Caco-2 (cell line): ENCODE results near the gene VASP. TPM values are rescaled to one million over a fixed set of nuclear protein-coding genes. Genes with fewer than 3 reads are reported as not detected.

Experiments
- BruUV-seq: library from RNA; stranded (reverse); fragments of 400-500 nt; replicated peaks from 2 replicates; lab custom pipeline; 2021; lab: Mats Ljungman, UMichigan
- CTCF ChIA-PET: fragments of 300-600 bp; sonication (Branson Sonifier 250); formaldehyde crosslinking; loops from one replicate; lab custom pipeline; 2022; ENCODE audit warnings: antibody characterized with exemption; lab: Charles Lee
- POLR2A ChIA-PET: fragments of 300-600 bp; sonication (Branson Sonifier 250); formaldehyde crosslinking; loops from one replicate; lab custom pipeline; 2022; ENCODE audit warnings: antibody characterized with exemption; lab: Charles Lee
- DNase-seq, 2 experiments: peaks; one replicate each; pipeline versions ENCODE4 v3.0.0 to v3.0.0-alpha.2; 2020 to 2022
- H3K27me3 ChIP-seq: replicated peaks from 2 replicates; pipeline ENCODE4 v1.6.0; 2011; ENCODE audit warnings: low read length; ENCODE audit not compliant: control insufficient read depth, insufficient read depth
- H3K36me3 ChIP-seq: 2 replicates; pipeline ENCODE4 v1.5.1; 2011; ENCODE audit warnings: low read length; ENCODE audit not compliant: control insufficient read depth, insufficient read depth
- H3K4me1 ChIP-seq: fragments of 250-450 bp; sonication (Bioruptor Pico); 2 replicates; pipeline ENCODE4 v1.5.1; 2020; ENCODE audit warnings: mild to moderate bottlenecking
- H3K4me3 ChIP-seq: 2 replicates; pipeline ENCODE4 v1.5.1; 2011; ENCODE audit warnings: low read depth, mild to moderate bottlenecking, control low read depth, low read length
- H3K9me3 ChIP-seq: fragments of 250-450 bp; sonication (Bioruptor Pico); 2 replicates; pipeline ENCODE4 v1.5.1; 2020; ENCODE audit warnings: mild to moderate bottlenecking, moderate library complexity
- H3K27ac Mint-ChIP-seq: one replicate; pipeline ENCODE4 v1.8.0; 2022; ENCODE audit warnings: mixed read lengths; ENCODE audit not compliant: unreplicated experiment
- H3K27me3 Mint-ChIP-seq: one replicate; pipeline ENCODE4 v1.8.0; 2022; ENCODE audit warnings: mixed read lengths; ENCODE audit not compliant: insufficient read depth, unreplicated experiment
- H3K36me3 Mint-ChIP-seq: one replicate; pipeline ENCODE4 v1.8.0; 2022; ENCODE audit warnings: mild to moderate bottlenecking, mixed read lengths; ENCODE audit not compliant: insufficient read depth, unreplicated experiment
- H3K4me1 Mint-ChIP-seq: one replicate; pipeline ENCODE4 v1.8.0; 2022; ENCODE audit warnings: low read depth, mixed read lengths; ENCODE audit not compliant: unreplicated experiment
- H3K4me3 Mint-ChIP-seq: one replicate; pipeline ENCODE4 v1.8.0; 2022; ENCODE audit warnings: mild to moderate bottlenecking, moderate library complexity, mixed read lengths; ENCODE audit not compliant: unreplicated experiment
- H3K9me3 Mint-ChIP-seq: one replicate; pipeline ENCODE4 v1.8.0; 2022; ENCODE audit warnings: mixed read lengths; ENCODE audit not compliant: unreplicated experiment
- CTCF ChIP-seq, 2 experiments: fragments of 200-600 bp in 1 of 2; IDR thresholded peaks; 1 replicate in 1 of 2; 2 replicates in 1 of 2; pipeline versions ENCODE4 v1.5.1 to v1.8.0; 2011 to 2022; ENCODE audit warnings: antibody characterized with exemption in 1 of 2, control low read depth in 1 of 2, inconsistent platforms in 1 of 2, low read depth in 1 of 2, low read length in 1 of 2, mild to moderate bottlenecking in 1 of 2, moderate library complexity in 1 of 2; ENCODE audit not compliant: insufficient read depth in 1 of 2, severe bottlenecking in 1 of 2, unreplicated experiment in 1 of 2
- intact Hi-C: fragments of 100-400 bp; cut with micrococcal nuclease; formaldehyde crosslinking; loops from one replicate; pipeline ENCODE4 v1.10.0; 2022; ENCODE audit not compliant: unreplicated experiment
- total RNA-seq: library from RNA; stranded (reverse); gene quantifications from 2 replicates; pipeline ENCODE4 v1.2.3, GENCODE V29; 2022

VASP gene
- total RNA-seq, 1 experiment from 2014 or later: 72.4 TPM

- intact Hi-C loops: loop anchor here (1.0 to 2.0 kb wide), 5 partner anchors 9 to 277 kb away; no protein-coding TSS in a partner anchor
- H3K36me3 Mint-ChIP-seq: peaks cover 21% of the 10 kb centered on the region
Observed at GRCh38 chr19:45477713-45478453, 29.4 kb upstream of the VASP start.

GRCh38 chr19:45478454-45479238, 28.6 kb upstream of the VASP start:
- H3K4me3 Mint-ChIP-seq: peak overlapping the region; percentile 53
- H3K4me1 ChIP-seq: 0 out of 2 replicates have a peak, but pooled peaks cover 4% of the 10 kb centered on the region
- peak; percentile 92 to 94 for DNase-seq
- H3K36me3 ChIP-seq: no peaks in the 10 kb centered on the region
- no peaks in the 10 kb centered on the region for H3K9me3 ChIP-seq
- TSS peak; percentile 100 for BruUV-seq
- no peaks in the 10 kb centered on the region for H3K27me3 ChIP-seq
- ChIA-PET POLR2A (interaction anchor here (0.5 to 2.1 kb wide), 8 partner anchors 9 to 303 kb away, joined by 3 to 28 read pairs (median 4); partner anchors contain the start of genes FOSB, QPCTL and SNRPD2), CTCF (interaction anchor here (0.6 to 4.1 kb wide), 30 partner anchors 10 to 439 kb away, joined by 3 to 261 read pairs (median 4); partner anchors contain the start of genes BLOC1S3, FOSB, PPP1R13L and QPCTL)
- peak; percentile 94 to 96 for TF ChIP-seq CTCF (IDR thresholded peaks at IDR 0.05; ENCODE audit: insufficient read depth in 1 of 2, low read depth in 1 of 2, low read length in 1 of 2, severe bottlenecking in 1 of 2, unreplicated experiment in 1 of 2)
- peaks cover 2% of the 10 kb centered on the region for H3K27me3 Mint-ChIP-seq
- H3K4me3 ChIP-seq: peak overlapping the region; percentile 53
- H3K27ac Mint-ChIP-seq: peak overlapping the region; percentile 99
- peaks cover 18% of the 10 kb centered on the region for H3K36me3 Mint-ChIP-seq
- peaks cover 7% of the 10 kb centered on the region for H3K4me1 Mint-ChIP-seq
- no peaks in the 10 kb centered on the region for H3K9me3 Mint-ChIP-seq
- intact Hi-C loops: loop anchor here (1.0 to 2.0 kb wide), 5 partner anchors 9 to 278 kb away; no protein-coding TSS in a partner anchor

More at GRCh38 chr19:45477713-45478453, 29.4 kb upstream of the VASP start:
- ChIA-PET POLR2A (interaction anchor here (0.6 to 2.1 kb wide), 4 partner anchors 8 to 199 kb away, joined by 3 to 28 read pairs (median 12); partner anchors contain the start of gene FOSB), CTCF (interaction anchor here (0.6 to 4.1 kb wide), 26 partner anchors 9 to 300 kb away, joined by 3 to 261 read pairs (median 4); partner anchors contain the start of genes BLOC1S3, FOSB, PPP1R13L and QPCTL)
- 0 out of 2 replicates have a peak, but pooled peaks cover 4% of the 10 kb centered on the region for H3K4me1 ChIP-seq
- no TSS peak for BruUV-seq
- Mint-ChIP-seq H3K9me3 (no peaks in the 10 kb centered on the region), H3K27ac (peak overlapping the region; percentile 99), H3K27me3 (peaks cover 2% of the 10 kb centered on the region), H3K4me1 (peaks cover 9% of the 10 kb centered on the region), H3K4me3 (peak overlapping the region; percentile 53)
- no peaks in the 10 kb centered on the region for H3K36me3 ChIP-seq
- no peak for TF ChIP-seq CTCF (IDR thresholded peaks at IDR 0.05; ENCODE audit: insufficient read depth in 1 of 2, low read depth in 1 of 2, low read length in 1 of 2, severe bottlenecking in 1 of 2, unreplicated experiment in 1 of 2)
- H3K27me3 ChIP-seq: no peaks in the 10 kb centered on the region
- H3K4me3 ChIP-seq: peak overlapping the region; percentile 53
- H3K9me3 ChIP-seq: no peaks in the 10 kb centered on the region
- DNase-seq: no peak

GRCh38 chr19:45483033-45483432, 24.2 kb upstream of the VASP start:
- Mint-ChIP-seq H3K9me3 (no peaks in the 10 kb centered on the region), H3K36me3 (peaks cover 12% of the 10 kb centered on the region), H3K27ac (no peak overlapping the region), H3K4me1 (peaks cover 6% of the 10 kb centered on the region), H3K27me3 (no peaks in the 10 kb centered on the region), H3K4me3 (no peak overlapping the region)
- no peak overlapping the region for H3K4me3 ChIP-seq
- H3K27me3 ChIP-seq: no peaks in the 10 kb centered on the region
- H3K9me3 ChIP-seq: no peaks in the 10 kb centered on the region
- TF ChIP-seq CTCF (IDR thresholded peaks at IDR 0.05; ENCODE audit: insufficient read depth in 1 of 2, low read depth in 1 of 2, low read length in 1 of 2, severe bottlenecking in 1 of 2, unreplicated experiment in 1 of 2): no peak
- no peak for DNase-seq
- 0 out of 2 replicates have a peak, but pooled peaks cover under 1% of the 10 kb centered on the region for H3K4me1 ChIP-seq
- no peaks in the 10 kb centered on the region for H3K36me3 ChIP-seq
- no TSS peak for BruUV-seq
- POLR2A ChIA-PET: no interaction called here
- CTCF ChIA-PET: no interaction called here
- intact Hi-C loops: no loop called here
